Measurements from ENCODE around the gene PPM1N. TPM values are rescaled to one million over a fixed set of nuclear protein-coding genes. Genes with fewer than 3 reads are reported as not detected.

PPM1N gene
- total RNA-seq, 1 donor from 2014 or later, result 2.2 TPM

- Histone ChIP-seq H3K27me3 (no peaks in the 10 kb centered on the region), H3K4me3 (no peak overlapping the region), H3K4me1 (peaks cover 3% of the 10 kb centered on the region in 2 donors), H3K36me3 (no peaks in the 10 kb centered on the region), H3K27ac (no peak overlapping the region), H3K9me3 (no peaks in the 10 kb centered on the region)
- DNase-seq (ENCODE audit: low spot score in 2 of 2), result no peak
- intact Hi-C loops (cut with DNase I), result no loop called here
- no peak for TF ChIP-seq CTCF (IDR thresholded peaks at IDR 0.05)
These were observed 35.0 kb upstream of the PPM1N start for GRCh38 chr19:45463241-45463640.

GRCh38 chr19:45464274-45464673 is 34.0 kb upstream of the PPM1N start:
- intact Hi-C loops (cut with DNase I), result no loop called here
- DNase-seq (ENCODE audit: low spot score in 2 of 2), result no peak
- Histone ChIP-seq H3K27ac (no peak overlapping the region), H3K4me3 (no peak overlapping the region), H3K36me3 (no peaks in the 10 kb centered on the region), H3K4me1 (peaks cover 3 to 9% of the 10 kb centered on the region in 2 donors), H3K27me3 (no peaks in the 10 kb centered on the region), H3K9me3 (no peaks in the 10 kb centered on the region)
- no peak for TF ChIP-seq CTCF (IDR thresholded peaks at IDR 0.05)

GRCh38 chr19:45464852-45465441 is 33.3 kb upstream of the PPM1N start:
- TF ChIP-seq CTCF (IDR thresholded peaks at IDR 0.05), result no peak
- Histone ChIP-seq H3K36me3 (no peaks in the 10 kb centered on the region), H3K27me3 (no peaks in the 10 kb centered on the region), H3K4me1 (peaks cover 4 to 11% of the 10 kb centered on the region in 2 donors), H3K4me3 (no peak overlapping the region), H3K9me3 (no peaks in the 10 kb centered on the region), H3K27ac (no peak overlapping the region)
- no peak for DNase-seq (ENCODE audit: low spot score in 2 of 2)
- intact Hi-C loops (cut with DNase I), result no loop called here

GRCh38 chr19:45467115-45467455 is 31.2 kb upstream of the PPM1N start:
- Histone ChIP-seq H3K4me1 (peaks cover 6 to 16% of the 10 kb centered on the region in 2 donors), H3K27me3 (no peaks in the 10 kb centered on the region), H3K9me3 (no peaks in the 10 kb centered on the region), H3K4me3 (peak overlapping the region; percentile 62 to 77), H3K36me3 (no peaks in the 10 kb centered on the region), H3K27ac (peak overlapping the region; percentile 93 to 94)
- no peak for DNase-seq (ENCODE audit: low spot score in 2 of 2)
- no peak for TF ChIP-seq CTCF (IDR thresholded peaks at IDR 0.05)
- intact Hi-C loops (cut with DNase I), result loop anchor here (1.0 kb wide), 1 partner anchor 11 kb away; no protein-coding TSS in a partner anchor

GRCh38 chr19:45467456-45468158 is 30.6 kb upstream of the PPM1N start, which contains the start of gene FOSB:
Gene FOSB (plus strand): TSS chr19:45467996. CDS start chr19:45468587, 591 bp downstream.
- DNase-seq (ENCODE audit: low spot score in 2 of 2), result peak; percentile 82 to 98
- intact Hi-C loops (cut with DNase I), result loop anchor here (1.0 to 2.0 kb wide), 2 partner anchors 11 to 17 kb away; no protein-coding TSS in a partner anchor
- H3K27ac ChIP-seq, result peak within 1 kb of the TSS; percentile 93 to 94
- H3K4me1 ChIP-seq, result peaks cover 6 to 16% of the 10 kb centered on the region in 2 donors
- H3K36me3 ChIP-seq, result no peaks in the 10 kb centered on the region
- H3K9me3 ChIP-seq, result no peaks in the 10 kb centered on the region
- no peaks in the 10 kb centered on the region for H3K27me3 ChIP-seq
- peak within 1 kb of the TSS; percentile 62 to 77 for H3K4me3 ChIP-seq
- no peak for TF ChIP-seq CTCF (IDR thresholded peaks at IDR 0.05)
